Measurements from ENCODE around the gene CSF1R.

GRCh38 chr5:150126921-150127265, 40.5 kb upstream of the CSF1R start:
- TF ChIP-seq, protein P1, sequence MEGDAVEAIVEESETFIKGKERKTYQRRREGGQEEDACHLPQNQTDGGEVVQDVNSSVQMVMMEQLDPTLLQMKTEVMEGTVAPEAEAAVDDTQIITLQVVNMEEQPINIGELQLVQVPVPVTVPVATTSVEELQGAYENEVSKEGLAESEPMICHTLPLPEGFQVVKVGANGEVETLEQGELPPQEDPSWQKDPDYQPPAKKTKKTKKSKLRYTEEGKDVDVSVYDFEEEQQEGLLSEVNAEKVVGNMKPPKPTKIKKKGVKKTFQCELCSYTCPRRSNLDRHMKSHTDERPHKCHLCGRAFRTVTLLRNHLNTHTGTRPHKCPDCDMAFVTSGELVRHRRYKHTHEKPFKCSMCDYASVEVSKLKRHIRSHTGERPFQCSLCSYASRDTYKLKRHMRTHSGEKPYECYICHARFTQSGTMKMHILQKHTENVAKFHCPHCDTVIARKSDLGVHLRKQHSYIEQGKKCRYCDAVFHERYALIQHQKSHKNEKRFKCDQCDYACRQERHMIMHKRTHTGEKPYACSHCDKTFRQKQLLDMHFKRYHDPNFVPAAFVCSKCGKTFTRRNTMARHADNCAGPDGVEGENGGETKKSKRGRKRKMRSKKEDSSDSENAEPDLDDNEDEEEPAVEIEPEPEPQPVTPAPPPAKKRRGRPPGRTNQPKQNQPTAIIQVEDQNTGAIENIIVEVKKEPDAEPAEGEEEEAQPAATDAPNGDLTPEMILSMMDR (conservative IDR thresholded peaks at IDR 0.05): no peak
- no peak for TF ChIP-seq ZFX (IDR thresholded peaks at IDR 0.05)

All from C4-2B (cell line).